Activated CD4-positive, alpha-beta T cell treated with anti-CD3 and anti-CD28 coated beads for 4 hours (primary cell): ENCODE measurements around the gene FIGLA.
A peak's percentile ranks its signal among the peaks of the same experiment; 100 is the strongest.

Source experiments
- DNase-seq, 2 donors: peaks; one replicate each; pipeline ENCODE4 v3.0.0-alpha.2; 2020

The FIGLA gene

DNA sequence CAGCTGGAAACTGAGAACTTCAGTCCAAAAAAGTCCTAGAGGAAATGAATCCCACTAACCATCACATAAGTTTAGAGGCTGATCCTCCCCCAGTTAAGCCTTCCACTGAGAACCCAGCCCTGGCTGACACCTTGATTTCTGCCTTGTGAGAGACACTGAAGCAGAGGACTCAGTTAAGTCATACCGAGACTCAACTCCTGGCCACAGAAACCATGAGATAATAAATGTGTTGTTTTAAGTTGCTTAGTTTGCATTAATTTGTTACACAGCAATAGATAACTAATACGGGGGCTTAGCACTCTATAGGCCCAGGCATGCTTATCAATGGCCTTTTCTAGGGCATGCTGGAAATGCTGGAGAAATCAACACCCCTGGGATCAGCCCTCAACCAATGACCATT, 19.0 kb downstream of the FIGLA start:
- no peak for DNase-seq

DNA sequence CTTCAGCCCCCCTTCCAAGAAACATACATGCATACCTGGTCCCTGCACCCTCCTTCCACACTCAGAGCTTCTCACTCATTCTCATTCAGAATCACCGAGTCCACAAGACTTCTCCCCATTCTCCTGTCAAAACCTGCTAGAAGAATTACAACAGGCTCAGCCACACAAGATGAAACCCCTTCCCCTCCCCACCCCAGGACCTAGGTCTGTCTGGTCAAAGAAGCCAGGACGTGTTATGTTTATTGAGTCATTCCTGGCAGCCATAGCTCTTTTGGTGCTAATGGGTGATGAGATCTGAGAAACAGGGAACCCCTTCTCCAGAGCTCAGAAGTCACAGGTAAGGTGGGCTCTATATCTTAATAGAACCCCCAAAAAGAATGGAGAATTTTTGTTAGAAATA, 21.0 kb downstream of the FIGLA start:
- DNase-seq: no peak

DNA sequence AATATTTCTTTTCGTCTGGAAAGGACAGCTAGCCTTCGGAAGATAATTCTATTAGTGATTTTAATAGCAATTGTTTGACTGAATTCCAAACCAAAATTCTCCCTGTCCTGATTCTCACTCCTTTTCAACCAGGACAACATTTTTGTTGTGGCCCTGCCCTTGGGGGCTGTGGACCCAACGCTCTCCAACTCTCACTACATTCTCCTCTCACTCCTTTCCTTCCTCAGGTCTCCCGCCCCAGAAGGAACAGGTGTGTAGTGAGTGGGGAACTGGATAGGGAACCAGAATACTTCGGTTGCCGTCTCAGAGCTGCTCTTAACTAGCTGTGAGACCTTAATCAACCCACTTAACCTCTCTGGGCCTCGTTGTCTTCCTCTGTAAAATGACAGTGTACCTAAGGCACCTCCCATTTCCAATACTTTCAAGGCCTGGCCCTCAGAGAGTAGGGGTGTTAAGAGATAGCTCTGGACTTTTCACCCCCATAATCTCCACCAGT, 21.8 kb downstream of the FIGLA start:
- no peak for DNase-seq

DNA sequence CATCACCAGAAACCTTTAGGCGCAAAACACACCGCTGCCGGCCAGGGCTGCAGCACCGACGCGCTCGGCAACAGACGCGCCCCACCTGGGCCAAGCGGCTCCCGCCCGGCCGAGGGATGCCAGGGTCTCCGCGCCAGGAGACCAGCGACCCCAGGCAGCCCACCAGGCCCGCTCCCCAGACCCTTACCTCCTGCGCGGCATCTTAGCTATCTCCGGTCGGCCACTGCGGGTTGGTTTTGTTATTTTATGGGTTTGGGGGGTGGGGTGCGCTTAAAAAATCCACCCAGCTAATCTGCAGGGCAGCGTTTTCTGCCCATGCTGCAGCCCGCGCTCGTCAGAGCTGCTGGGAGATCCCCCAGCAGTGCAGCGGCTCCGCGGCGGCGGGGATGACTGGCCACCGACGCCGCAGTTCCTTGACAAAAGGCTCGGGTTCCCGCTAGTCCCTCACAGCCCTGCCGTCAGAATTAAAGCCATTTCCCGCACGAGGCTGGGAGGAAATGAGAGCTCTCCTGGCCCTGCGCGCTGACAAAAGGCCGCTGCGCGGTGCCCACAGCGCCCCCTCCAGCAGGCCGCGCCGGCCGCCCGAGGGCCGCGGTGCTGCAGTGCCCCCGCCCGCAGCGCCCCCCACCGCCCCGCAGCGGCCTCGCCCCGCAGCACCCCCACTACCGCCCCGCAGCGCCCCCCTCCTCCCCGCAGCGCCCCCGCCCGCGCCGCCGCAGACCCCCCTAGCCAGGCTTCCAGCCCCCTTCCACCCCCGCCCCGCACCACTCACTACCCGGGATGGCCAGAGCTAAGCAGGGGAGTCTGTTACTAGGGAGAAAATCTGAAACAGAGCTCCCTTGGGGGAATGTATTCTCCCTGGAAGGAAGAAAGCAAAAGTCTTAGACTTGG, 22.5 kb downstream of the FIGLA start, which contains the start of gene ADD2:
Gene ADD2 (minus strand): TSS at position 502 of the 891 bp plus-strand sequence. CDS start 61,792 bp downstream, outside the sequence.
- peak; percentile 10 to 20 for DNase-seq

DNA sequence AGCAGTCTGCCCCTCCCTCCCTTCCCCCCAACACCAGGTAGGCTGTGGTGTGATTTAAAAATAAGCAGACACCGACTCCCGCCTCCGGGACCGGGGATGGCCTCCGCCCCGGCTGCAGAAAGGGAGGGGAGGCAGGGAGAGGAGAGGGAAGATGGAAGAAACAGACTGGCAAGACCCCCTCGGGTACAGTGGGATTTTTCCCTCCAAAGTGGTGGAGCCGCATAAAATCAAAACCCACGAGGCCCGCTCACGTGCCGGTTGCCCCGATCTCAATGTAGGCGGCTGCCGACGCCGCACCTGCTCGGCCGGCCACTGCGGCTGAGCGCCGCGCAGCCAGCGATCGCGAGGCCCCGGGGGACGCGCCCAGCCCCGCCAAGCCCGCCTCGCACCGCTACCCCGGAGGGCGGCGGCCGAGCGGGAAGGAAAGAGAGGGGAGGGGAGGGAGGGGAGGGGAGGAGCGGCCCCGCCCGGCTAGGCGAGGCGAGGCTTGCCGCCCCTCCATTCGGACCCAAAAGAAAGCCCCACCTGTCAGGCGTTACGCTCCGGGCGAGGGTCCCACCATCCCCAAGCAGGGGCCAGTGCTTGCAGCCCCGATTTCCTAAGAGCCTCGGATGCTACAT, 23.3 kb downstream of the FIGLA start:
- peak; percentile 4 to 14 for DNase-seq

DNA sequence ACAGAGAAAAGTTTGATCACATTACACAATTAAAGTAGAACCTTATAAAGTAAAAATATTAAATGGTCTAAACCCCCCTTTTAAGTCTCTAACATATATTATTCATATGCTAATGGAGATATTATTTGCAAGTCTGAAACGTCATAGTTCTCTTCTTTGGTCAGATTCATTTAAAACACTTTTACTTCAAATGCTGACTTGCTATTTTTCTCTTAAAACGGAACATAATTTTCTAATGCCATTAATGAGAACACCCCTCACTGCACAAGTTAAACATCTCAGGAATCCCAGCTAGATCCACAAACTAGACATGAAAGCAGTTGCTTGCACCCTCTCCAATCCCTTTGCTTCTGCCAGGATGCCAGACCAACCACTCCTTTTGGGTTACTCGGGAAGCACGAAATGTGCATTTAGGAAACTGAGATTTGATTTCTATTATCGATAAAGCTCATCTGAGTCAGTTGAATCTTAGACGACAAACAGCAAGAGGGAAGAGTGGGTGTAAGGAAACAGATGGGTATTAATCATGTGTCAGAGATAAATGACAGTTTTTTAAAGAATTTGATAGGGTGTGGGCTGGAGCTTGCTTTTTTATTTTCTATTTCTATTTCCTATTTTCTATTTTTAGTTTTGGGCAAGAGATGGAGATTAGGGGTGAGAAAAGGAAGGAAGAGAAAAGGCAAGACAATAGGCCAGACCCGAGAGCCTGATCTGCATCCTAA, 23.9 kb downstream of the FIGLA start:
- no peak for DNase-seq

DNA sequence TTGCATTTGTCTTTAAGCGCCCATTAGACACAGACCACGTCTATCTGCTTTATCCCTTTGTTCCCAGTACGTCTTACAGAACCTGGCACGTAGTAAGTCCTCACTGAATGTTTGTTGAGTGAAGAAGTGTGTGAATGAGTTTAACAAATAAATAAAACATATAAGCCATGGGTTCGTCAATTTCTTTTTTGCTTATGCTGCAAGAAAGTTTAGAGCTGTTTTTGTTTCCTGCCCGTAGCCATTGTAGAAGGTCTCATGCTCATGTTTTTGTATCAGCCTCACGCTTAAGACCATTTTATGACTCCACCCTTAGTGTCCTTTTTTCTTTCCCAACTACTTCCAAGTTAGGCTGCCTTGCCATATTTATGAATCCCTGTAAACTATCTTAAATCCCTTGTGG, 24.9 kb downstream of the FIGLA start:
- no peak for DNase-seq

DNA sequence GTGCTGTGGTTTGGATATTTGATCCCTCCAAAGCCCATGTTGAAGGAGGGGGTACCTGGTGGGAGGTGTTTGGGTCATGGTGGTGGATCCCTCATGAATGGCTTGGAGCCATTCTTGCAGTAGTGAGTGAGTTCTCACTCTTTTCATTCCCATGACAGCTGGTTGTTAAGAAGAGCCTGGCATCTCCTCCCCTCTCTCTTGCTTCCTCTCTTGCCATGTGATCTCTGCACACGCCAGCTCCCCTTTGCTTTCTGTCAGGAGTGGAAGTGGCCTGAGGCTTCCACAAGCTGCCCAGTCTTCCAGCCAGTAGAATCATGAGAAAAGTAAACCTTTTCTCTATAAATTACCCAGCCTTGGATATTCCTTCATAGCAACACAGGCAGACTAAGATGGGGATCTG, 31.0 kb downstream of the FIGLA start:
- no peak for DNase-seq

DNA sequence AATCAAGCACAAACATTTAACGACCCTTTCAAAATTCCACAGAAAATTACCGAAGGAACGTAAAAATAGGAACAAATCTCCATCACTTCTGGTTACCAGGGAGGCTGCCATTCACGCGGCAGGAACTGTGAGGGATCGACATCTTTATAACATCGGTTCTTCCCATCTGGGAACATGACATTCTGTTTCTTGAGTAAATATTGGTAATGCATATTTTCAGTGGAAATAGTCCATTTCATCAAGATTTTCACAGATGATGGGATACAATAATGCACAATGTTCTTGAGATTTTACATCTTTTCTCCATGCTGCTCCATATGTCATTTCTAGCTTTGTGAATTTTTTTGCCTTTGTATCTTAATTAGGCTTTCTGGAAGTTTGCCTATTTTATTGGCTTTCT, 32.5 kb downstream of the FIGLA start:
- DNase-seq: no peak

DNA sequence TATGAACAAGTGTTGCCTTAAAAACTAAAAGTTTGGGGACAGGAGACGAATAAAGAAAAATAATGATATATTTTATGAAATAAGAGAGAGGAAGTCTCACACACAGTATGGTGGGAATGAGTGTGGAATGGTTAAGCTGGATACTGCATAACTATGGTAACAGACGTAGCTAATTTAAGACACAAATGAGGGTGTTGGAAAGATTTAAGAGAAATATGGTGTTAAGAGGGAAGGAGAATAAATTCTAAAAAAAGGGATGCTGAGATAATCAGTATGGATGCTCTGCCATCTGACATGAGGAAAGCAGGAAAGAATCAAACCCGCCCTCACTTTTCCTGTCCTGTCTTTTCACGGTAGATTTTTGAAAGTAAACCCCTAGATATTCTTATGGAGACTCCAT, 33.1 kb downstream of the FIGLA start:
- DNase-seq: no peak

DNA sequence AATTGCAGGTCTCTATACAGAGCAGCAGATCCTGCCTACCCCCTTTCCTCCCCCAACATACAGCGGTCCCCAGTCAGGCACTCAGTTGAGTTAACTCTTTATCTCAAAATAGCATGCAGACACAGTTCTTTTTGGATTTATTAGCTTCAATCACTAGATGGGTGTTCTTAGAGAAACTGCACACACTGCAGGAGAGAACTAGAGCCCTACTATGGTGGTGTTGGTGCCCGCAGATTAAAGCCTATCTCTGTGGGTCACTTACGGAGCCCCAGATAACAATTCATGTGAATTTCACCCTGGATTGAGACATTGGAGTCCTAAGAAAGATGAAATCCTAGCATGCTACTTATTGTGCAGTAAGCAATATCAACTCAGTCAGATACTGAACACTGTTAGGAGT, 34.3 kb downstream of the FIGLA start:
- no peak for DNase-seq

DNA sequence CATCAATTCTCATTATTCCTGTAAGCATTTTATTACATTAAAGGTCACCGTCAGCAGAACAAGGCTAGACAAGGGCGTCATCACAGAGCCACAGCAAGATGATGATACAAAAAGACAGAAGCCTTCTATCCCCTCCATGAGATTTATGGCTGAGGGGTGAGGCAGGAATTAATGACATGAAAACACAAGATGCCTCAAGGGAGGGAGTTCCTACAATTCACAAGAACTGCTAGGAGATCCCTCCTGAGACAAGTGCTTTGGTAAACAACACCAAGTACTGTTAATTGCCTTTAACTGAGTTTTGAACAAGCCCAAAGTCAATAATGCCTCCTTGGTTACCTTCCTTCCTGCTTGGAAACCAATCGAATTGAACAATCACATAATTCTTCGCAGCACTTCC, 36.5 kb downstream of the FIGLA start:
- no peak for DNase-seq

DNA sequence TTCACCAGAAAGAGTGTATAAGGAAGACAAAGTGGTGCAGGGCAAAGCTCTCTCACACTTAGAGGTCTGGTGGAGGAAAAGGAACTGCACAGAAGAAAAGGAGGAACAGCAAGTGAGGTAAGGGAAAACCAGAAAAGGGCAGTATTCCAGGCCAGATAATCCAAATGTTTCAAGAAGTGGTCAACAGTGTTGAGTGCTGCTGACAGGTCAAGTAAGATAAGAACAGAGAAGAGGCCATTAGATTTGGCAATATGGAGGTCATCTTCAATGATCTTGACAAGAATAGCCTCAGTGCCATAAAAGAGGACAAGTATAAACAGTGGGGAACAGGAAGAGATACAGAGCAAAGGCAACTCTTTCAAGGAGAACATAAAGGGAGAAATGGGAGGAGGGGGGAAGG, 37.4 kb downstream of the FIGLA start:
- no peak for DNase-seq

DNA sequence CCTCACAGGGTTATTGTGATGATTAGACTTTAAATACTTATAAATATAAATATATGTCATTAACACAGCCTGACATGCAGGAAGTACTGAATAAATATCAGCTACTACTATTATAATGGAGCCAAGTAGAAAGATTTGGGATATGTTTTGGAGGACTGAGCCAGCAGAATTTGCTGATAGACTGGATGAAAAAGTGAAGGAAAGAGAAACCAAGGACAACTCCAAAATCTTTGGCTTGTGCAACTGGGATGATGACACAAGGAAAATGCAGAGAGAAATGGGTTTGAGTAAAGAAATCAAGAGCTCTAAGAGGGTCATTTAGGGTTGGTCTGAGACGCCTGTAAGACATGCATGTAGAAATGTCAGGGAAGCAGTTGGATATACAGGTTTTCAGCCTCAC, 38.0 kb downstream of the FIGLA start:
- no peak for DNase-seq

DNA sequence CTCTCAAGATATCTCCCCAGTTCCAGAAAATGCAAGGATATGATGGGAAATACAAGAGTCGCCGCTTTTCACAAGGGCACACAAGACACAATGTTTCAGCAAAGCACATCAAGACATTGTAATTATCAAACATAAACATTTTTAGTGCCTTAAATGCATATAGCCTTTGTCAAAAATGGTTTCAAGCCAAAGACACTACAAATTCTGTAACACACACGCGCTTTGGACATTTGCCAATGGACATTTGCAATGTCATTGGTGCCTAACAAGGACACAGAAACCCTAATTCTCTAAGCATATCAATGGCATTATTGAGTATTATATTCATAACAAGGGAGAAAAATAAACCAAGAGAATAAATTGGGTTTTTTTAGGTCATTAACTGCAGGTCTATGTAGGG, 38.6 kb downstream of the FIGLA start:
- DNase-seq: no peak

DNA sequence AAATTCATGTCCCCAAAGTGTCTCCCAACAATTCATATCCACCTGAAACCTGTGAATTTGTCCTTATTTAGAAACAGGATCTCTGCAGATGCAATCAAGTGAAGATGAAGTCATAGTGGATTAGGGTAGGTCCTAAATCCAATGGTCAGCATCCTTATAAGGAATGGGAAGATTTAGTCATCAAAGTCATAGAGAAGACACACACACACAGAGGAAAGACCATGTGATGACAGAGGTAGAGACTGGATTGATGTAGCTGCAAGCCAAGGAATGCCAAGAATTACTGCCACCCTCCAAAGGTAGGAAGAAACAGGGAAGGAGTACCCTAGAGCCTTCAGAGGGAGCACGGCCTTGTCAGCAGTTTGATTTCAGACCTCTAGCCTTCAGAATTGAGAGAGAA, 40.1 kb downstream of the FIGLA start:
- no peak for DNase-seq

DNA sequence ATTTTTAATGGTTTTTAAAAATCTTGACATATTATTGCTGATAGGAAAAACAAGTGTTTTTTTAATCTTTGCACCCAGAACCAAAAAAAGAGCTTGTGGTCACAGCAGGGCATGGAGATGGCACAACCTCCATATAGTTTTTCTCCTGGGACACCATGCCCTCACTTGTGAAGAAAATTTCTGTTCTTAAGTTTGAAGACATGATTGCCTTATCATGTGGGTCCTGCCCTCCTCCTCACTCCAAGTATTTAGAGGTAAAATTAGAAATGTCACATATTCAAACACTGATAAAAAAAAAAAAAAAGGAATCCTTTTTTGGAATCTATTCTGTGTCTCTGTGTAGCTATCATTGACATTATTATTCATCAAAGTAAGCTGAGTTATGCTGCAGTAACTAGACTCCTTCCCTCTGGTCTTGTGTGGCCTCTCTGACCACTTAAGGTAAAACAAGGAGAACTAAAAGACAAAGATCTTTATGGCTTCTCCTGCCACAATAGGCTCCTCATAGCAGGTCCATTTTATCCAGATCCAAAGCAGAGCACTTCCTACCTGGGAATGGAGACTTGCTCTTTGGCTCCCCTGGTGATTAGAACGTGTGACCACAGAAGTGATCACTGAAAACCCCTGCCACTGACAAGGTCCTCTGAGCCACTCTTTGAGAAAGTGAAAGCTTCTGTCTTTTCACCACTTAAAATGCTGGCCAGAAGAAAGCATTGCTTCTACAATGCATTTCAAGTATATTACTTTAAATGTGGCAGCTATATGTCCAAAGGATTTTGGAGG, 42.2 kb downstream of the FIGLA start:
- DNase-seq: no peak

DNA sequence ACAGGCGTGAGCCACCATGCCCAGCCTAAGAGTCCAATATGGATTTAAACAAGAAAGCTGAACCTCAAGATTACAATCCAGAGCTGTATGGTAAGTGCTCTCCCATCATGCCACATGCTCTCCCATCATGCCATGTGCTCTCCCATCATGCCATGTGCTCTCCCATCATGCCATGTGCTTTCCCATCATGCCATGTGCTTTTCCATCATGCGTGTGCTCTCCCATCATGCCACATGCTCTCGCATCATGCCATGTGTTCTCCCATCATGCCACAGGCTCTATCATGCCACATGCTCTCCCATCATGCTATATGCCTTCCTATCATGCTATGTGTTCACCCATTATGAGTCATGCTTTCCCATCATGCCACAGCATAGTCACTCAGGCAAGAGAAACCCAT, 43.2 kb downstream of the FIGLA start:
- DNase-seq: no peak

DNA sequence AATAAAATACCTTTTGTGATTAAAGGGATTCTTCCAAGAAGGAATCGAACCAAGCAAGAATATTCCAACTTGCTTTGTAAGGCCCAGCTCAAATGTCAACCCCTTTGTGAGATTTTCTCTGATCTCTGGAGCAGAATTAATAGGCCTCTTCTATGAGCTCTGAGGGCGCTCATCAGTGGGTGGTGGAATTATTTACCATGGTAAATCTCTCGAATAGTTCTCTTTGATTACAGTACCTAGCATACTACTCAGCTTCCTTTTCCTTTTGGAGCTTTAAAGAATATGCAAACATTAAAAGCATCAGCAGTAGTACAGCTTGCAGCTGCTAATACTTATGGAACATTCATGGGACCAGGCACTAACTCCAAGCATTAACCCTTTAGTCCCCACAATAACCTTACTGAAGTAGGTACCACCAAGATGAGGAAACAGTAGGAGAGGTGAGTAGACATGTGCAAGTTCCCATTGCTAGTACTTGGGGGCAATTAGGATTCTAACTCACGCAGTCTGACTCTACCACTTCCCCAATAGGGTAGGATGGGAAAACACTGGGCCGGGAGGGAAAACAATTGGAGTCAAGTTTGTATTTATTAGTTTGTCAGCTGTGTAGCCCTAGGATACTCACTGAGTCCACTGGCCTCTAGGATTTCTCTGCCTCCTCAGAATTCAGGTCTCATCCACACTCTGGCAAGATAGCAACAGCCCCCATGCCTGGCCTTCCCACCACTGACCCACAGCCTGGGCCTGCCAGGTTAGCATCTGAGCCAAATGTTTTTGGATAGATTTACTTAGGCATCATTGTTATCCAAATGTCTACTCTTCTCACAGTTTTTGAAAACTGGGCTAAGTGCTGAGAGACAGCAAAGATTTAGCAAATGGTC, 44.1 kb downstream of the FIGLA start:
- no peak for DNase-seq

DNA sequence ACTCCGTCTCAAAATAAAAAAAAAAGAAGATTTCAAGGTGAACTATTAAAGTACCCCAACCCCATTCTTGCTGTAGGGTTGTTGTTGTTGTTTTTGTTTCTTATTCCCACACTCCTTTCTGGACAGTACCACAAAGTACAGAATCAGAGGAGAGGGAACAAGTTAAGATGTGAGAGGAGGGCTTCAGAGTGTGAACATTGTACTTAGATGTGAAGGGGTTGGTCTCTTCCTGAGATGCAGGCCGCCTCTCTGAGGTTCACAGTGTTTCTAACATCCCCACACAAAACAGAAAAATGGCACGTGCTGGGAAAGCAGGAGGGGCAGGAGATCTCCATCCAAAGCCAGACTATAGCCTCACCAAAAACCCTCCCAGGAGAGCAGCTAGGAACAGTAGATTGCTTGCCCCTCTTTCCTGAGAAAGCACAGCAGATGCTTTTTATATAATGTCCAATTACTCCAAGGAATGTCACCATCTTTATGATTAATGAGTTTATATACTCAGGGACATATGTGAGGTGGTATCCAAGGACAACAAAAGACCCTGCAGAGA, 45.1 kb downstream of the FIGLA start:
- DNase-seq: no peak

DNA sequence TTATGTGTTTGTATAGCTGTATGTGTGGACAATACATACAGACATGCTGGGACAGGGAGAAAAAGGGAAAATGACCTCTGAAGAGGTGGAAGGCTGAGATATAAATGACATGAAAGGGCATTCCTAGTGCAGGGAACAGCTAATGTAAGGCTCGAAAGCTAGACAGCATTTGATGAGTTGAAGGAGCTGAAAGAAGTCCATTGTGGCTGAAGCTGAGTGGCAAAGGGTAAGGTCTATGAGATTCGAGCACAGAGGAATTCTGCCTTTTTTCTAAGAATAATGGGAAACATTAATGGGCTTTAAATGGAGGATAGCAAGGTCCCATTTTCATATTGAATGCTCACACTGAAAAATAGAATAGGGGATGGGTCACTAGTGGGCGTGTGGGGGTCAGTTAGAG, 46.0 kb downstream of the FIGLA start:
- DNase-seq: no peak
